GM21786 (cell line): ENCODE results near the gene SLC20A1.
"Not testable (repeated sequence)": the region's sequence is repeated elsewhere in the genome, so short reads cannot be mapped to it uniquely, and the experiment has no call there.

Source experiments
- ATAC-seq: cut with Tn5 transposase; IDR thresholded peaks from one replicate; pipeline ENCODE4 v1.9.1; 2021; ENCODE audit not compliant: unreplicated experiment

Gene SLC20A1

DNA sequence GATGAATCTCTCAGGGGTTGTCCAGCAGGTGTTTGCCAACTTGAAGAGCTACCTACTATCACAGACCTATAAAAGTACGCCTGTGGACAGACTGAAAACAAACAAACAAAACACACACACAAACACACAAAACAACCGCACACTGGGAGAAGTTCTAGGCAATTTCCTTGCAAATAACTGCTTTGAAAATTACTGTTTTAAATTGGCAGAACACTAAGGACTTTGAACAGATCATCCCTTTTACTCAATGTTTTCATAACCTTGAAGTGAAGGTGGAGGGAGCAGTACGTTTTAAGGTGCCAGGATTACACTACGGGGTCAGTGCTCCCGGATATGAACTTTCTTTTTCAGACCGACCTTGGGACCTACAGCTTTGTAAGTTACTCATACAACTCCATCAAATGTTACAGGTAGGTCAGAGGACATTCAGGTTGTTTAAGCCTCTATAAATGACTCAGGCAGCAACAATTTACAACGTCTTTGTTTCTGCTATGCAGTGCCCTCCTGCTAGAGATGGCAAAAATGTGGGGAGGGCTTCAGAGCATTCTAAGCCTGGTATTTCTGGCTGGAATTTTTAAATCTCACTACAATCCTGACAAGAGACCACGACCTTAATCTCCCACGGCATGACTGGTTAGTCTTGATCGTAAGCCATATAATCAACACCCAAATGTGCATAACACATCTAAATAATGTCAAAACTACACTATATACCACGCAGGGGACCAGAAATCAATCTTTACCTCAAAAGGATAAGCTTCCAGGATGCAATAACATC is 1.4 kb upstream of the SLC20A1 start:
- no peak for ATAC-seq

DNA sequence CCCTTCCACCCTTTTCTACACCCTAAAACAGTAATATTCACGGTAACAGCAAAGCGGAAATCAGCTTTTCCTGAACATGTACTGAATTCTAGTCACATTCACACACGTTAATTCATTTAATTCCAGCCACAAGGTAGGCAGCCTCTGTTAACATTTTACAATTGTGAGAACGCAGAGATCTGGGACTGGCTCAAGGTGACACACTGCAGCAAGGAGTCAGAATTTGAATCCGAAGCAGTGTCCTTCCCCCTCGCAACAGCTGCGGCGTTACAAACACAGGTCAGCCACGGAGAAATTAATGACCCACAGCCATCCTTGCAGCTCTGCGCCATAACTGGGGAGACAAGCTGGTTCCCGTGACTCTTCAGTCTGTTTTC is 818 bp upstream of the SLC20A1 start:
- ATAC-seq, result no peak

DNA sequence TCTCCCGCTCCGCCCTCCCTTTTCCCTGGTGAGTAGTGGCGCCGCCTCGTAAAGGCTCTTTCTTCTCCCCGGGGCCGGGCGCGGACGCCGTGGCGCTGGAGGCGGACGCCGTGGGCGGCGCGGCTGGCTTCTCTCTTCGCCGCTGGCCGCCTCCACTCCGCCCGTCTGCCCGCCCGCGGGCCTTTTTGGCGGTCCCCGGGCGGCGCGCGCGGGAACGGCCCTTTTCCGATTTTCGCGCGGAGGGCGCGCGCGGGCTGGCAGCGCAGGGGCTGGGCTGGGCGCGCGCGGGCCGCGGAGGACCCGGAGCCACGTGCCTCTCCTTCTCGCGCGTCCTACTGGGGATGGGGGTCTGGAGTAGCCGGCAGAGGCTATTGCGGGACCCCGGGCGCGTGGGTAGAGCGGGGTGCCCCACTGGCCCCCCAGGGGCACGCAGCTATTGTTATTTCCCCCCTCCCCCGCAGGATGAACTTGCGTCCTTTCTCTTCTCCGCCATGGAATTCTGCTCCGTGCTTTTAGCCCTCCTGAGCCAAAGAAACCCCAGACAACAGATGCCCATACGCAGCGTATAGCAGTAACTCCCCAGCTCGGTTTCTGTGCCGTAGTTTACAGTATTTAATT is 472 bp downstream of the SLC20A1 start:
- ATAC-seq, result peak; percentile 18

DNA sequence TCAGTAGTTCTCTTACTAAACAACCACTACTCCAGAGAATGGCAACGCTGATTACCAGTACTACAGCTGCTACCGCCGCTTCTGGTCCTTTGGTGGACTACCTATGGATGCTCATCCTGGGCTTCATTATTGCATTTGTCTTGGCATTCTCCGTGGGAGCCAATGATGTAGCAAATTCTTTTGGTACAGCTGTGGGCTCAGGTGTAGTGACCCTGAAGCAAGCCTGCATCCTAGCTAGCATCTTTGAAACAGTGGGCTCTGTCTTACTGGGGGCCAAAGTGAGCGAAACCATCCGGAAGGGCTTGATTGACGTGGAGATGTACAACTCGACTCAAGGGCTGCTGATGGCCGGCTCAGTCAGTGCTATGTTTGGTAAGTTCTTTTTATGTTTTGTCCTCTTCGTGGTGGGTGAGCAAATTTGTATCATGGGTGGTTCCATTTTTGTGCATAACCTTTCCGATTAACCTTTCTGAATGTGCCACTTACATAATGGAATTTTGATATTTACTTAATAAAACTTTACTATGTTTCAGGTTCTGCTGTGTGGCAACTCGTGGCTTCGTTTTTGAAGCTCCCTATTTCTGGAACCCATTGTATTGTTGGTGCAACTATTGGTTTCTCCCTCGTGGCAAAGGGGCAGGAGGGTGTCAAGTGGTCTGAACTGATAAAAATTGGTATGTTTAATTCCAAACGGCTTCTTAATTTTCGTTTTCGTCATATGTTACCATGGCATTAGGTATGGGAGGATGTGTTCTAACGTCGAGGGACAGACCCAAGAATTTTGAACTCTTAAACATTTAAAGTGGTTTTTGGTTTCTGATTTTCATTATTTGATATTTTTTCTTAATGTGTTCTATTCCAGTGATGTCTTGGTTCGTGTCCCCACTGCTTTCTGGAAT is 1.3 kb downstream of the SLC20A1 start:
- no peak for ATAC-seq

DNA sequence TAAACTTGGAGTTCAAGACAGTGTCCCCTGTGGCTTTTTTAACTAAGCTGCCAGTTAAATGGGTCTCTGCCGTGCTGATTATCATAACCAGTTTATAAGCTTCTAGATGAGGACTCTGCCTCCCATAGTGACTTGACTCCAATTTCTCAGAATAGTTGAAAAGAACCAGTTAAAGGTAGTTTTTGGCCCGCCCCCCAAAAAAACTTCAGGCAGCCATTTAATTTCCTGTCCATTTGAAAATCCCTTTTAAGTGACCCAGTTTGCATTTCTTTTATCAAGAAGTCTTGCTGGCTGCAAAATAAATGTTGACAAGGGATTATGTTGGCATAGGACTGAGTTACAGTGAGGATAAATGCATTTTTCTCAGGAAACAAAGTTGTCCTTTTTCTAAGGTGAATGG is 2.3 kb downstream of the SLC20A1 start:
- no peak for ATAC-seq

DNA sequence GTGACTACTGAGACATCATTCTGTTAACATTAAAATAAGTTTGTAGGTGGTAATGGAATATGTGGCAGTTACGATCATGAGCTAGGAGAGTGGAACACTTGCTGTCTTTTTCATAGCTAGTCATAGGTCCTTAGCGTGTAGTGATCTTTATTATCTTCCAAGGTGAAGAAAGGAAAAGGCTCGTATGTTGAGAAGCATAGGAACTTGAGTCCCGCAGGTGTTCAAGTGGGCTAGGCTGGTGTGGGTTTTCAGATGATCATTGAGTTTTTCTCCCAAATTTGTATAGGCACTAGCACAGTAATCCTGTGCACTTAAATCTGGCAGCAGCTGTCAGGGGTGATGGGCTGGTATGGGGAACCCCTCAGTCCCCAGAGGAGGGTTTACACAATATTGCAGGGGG is 10.9 kb downstream of the SLC20A1 start:
- no peak for ATAC-seq

DNA sequence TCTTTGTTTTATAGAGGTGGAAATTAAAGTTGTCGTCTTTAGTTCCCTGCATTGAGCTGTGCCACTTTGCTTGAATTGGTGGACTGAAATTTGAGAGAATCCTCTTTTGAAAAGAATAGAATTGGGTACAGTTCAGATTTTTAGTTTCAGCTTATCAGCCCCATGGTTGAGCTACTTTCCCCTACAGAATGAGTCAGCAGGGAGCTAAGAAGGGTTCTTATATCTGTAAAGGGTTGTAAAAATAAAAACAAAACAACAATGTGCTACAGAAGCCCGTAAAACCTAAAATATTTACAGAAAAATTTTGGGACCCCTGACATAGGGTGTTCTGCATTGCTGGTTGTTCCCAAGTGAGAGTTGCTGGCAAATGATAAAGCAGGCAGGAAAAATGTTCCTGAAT is 12.6 kb downstream of the SLC20A1 start:
- no peak for ATAC-seq

DNA sequence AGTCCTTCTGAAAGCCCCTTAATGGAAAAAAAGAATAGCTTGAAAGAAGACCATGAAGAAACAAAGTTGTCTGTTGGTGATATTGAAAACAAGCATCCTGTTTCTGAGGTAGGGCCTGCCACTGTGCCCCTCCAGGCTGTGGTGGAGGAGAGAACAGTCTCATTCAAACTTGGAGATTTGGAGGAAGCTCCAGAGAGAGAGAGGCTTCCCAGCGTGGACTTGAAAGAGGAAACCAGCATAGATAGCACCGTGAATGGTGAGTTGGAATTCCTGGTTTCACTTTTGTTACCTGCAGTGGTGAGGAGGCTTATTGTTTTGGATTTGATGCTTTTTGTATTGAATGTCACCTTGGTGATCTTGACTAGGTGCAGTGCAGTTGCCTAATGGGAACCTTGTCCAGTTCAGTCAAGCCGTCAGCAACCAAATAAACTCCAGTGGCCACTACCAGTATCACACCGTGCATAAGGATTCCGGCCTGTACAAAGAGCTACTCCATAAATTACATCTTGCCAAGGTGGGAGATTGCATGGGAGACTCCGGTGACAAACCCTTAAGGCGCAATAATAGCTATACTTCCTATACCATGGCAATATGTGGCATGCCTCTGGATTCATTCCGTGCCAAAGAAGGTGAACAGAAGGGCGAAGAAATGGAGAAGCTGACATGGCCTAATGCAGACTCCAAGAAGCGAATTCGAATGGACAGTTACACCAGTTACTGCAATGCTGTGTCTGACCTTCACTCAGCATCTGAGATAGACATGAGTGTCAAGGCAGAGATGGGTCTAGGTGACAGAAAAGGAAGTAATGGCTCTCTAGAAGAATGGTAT is 13.3 kb downstream of the SLC20A1 start:
- ATAC-seq, result no peak

DNA sequence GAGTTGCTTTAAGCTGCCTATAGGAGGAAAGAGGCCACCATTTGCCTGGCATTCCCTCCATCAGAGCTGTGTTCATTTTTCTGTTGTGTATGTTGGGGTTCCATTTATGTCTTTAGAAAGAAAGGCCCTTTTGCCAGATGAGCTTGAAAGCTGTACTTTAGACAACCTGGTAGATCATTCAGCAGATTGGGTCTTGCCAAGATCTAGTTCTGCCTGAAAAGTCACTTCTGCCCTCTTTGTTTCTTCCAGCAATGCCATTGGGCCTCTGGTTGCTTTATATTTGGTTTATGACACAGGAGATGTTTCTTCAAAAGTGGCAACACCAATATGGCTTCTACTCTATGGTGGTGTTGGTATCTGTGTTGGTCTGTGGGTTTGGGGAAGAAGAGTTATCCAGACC is 14.4 kb downstream of the SLC20A1 start:
- ATAC-seq, result no peak

DNA sequence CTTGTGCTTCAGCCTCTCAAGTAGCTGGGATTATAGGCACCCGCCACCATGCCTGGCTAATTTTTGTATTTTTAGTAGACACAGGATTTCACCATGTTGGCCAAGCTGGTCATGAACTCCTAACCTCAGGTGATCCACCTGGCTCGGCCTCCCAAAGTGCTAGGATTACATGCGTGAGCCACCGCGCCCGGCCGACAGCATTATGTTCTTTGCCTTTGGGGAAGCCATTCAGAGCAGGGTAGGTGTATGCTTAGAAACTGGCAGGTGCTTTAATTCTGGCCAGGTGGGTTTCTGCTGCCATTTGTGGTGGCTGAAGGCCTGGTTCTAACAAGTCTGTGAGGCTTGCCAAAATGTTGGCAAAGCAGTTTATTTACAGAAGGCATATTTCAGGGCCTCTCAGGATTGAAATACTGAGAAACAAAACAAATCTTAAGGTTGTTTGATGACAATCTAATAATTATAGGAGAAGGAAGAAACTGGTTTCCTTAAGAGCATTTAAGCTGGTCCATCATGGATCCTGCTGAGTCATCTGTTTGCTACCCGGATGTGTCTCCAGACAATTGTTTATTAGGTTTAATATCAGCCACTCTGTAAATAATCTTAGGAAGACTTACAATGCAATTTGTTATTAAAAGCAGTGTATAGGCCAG is 16.0 kb downstream of the SLC20A1 start:
- no peak for ATAC-seq

DNA sequence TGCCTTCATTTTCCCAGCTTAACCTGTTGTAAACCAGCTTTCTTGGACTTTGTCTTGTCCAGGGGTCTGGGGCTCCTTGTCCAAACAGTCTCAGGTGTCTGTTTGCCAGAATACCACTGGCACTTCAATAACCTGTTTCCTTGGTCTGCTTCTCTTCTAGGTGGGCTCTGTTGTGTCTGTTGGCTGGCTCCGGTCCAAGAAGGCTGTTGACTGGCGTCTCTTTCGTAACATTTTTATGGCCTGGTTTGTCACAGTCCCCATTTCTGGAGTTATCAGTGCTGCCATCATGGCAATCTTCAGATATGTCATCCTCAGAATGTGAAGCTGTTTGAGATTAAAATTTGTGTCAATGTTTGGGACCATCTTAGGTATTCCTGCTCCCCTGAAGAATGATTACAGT is 17.0 kb downstream of the SLC20A1 start:
- ATAC-seq, result no peak

DNA sequence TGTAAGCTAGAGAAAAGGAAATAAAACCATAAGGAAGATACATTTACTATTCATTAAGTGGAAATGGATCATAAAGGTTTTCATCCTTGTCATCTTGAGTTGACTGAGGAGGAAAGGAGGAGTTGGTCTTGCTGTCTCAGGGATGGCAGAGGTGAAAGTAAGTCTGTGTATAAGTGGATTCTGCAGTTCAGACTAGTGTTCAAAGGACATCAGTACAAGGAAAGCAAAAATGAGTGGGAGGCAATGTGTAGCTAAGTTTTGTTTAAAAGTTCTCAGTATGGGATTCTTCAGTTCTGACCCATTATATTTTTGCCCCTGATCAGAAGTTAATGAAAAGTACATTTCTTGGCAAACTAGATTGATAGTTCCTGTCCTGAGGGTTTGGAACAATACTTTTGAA is 18.9 kb downstream of the SLC20A1 start:
- no peak for ATAC-seq

DNA sequence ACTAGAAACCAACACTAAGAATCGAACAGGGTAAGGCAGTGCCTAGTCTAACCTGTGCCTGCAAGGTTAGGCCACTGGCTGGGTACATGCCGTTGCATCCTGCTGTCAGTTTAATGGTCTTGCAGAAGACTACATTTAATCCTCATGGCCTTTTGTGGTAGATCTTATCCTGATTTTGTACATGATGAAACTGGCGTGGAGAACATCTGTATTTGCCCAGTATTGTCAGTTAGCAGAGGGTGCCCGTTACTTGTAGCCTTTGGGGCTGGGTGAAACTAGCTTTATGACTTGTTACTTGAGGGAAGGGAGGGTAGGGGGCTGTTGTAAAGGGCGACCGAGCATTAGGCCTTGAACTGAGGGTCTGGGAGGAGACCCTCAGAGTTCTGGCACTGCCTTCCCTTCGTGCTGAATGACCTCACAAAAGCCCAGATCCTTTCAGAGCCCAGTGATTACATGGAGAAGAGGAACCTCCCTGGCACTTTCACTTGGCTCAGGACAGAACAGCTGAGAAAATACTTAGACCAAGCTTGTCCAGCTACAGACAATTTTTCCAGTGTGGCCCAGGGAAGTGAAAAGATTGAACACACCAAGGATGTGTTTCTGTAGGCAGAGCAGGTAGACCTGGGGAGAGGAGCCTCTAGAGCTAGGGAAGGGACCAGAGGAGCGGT is 19.5 kb downstream of the SLC20A1 start:
- no peak for ATAC-seq

DNA sequence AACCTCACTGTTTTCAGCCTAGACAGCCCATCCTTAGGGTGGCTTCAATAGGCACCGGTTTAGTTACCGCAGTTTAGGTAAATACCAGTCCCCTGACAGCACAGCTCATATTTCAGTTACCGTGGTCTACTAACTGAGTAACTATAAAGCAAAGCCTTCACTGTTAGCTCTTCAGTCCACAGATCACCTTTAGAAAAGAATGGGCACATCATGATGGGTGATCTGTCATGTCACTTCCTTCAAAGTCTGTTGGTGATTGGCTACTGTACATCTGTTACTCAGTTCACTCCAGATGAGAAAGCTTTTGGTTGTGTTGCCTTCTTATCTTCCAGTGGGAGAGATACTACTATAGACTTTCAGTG is 21.0 kb downstream of the SLC20A1 start:
- ATAC-seq, result no peak

DNA sequence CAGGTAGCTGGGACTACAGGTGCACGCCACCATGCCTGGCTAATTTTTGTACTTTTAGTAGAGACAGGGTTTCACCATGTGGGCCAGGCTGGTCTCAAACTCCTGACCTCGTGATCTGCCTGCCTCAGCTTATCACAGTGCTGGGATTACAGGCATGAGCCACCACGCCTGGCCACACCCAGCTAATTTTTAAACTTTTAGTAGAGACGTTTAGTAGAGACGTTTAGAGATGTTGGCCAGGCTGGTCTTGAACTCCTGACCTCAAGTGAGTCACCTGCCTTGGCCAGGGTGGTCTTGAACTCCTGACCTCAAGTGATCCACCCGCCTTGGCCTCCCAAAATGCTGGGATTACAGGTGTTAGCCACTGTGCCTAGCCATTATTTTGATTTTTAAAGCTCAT is 21.8 kb downstream of the SLC20A1 start:
- ATAC-seq, result not testable (repeated sequence)

DNA sequence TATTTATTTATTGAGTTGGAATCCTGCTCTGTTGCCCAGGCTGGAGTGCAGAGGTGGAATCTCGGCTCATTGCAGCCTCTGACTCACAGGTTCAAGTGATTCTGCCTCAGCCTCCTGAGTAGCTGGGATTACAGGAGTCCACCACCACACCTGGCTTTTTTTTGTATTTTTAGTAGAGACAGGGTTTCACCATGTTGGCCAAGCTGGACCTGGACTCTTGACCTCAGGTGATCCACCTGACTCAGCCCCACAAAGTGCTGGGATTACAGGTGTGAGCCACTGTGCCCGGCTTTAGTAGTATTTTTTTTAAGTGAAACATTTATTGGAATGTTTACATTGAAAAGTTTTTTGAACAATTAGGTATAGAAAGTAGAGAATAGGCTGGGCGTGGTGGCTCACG is 23.9 kb downstream of the SLC20A1 start:
- no peak for ATAC-seq

DNA sequence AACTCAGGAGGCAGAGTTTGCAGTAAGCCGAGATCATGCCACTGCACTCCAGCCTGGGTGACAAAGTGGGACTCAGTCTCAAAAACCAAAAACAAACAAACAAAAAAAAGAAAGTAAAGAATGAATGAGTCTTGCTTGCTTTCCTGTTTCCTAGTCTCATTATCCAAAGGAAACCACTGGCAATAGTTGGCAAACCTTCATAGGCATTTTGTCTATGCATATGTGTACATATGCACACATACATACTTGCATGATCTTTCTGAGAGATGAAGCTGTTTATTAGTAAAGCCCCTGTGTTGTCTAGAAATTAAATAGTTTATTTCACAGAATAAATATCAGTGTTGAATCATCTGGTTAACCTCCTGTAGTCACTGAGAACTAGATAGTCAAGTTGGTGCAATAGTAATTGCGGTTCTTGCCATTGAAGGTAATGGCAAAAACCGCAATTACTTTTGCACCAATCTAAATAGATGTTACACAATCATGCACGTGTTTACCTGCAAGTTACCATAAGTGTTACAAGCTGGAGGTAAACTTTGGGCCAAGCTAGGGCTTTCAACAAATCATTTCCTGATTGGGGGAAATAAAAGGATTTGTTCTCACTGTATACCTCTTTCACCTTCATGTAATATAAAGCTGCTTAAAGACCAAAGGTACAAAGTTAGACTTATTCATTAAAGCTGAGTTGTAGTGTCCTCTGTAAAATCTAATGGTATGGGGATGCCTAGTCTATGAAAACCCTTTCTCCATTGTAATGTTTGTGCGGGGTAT is 24.7 kb downstream of the SLC20A1 start:
- ATAC-seq, result no peak

DNA sequence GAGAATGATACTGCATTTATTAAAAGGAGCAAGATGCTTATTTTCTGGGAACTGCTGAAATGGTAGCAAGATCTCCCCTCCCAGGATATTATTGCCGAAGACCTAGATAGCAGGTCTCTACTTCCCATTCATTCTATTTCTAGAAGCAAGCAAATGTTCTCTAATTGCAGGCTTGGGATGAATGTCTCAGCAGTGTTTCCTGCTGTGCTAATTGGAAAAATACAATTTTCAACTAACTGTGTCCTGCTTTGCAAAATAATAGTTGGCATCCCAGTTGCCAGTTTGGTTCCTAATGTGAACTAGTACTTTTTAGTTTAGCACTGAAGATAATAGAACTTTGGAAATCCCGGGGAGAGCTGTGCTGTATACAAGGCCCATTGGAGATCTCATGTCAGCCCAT is 26.1 kb downstream of the SLC20A1 start:
- no peak for ATAC-seq

DNA sequence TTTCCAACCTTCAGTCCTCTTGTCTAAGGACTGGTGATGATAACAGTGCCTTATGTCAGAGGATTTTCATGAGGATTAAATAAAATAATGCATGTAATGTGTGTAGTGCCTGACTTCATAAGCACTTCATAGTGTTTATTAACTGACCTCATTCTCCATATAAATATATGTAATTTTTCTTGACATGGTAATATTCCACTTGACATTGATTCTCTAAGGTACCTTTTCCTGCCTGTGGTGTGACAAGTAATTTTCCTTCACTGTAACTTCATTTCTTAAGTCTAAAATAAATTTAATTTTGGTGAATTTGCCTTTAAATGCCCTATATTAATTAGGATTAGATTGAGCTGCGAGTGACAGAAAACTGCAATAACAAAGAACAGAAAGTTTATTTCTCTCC is 27.3 kb downstream of the SLC20A1 start:
- ATAC-seq, result no peak
